ENCODE measurements around the gene PHKA1. TPM values are rescaled to one million over a fixed set of nuclear protein-coding genes. Genes with fewer than 3 reads are reported as not detected.

The PHKA1 gene
- total RNA-seq, 2 donors from 2014 or later = 5.9 to 9.3 TPM

GRCh38 chrX:72532366-72532765 is 181.7 kb downstream of the PHKA1 start:
- no peaks in the 10 kb centered on the region for H3K9me3 ChIP-seq
- no peak overlapping the region for H3K4me3 ChIP-seq

More at GRCh38 chrX:72532366-72532765, 181.7 kb downstream of the PHKA1 start:
- no peak overlapping the region for H3K27ac ChIP-seq
- TF ChIP-seq CTCF (IDR thresholded peaks at IDR 0.05) = no peak
- H3K36me3 ChIP-seq = no peaks in the 10 kb centered on the region
- no peaks in the 10 kb centered on the region for H3K4me1 ChIP-seq
- no peak for DNase-seq (ENCODE audit: low spot score)
- no peaks in the 10 kb centered on the region for H3K27me3 ChIP-seq

Other genes with a start within 250 kb of the PHKA1 start
- 10 to 100 TPM; 12.0 to 13.0 TPM for gene HDAC8, start 141.5 kb downstream of the PHKA1 start, total RNA-seq
- not detected for gene DMRTC1B, start 62.6 kb upstream of the PHKA1 start, total RNA-seq
- not detected for gene FAM236B, start 68.4 kb upstream of the PHKA1 start, total RNA-seq
- not detected for gene FAM236D, start 93.9 kb upstream of the PHKA1 start, total RNA-seq
- not detected for gene FAM236C, start 198.3 kb upstream of the PHKA1 start, total RNA-seq
- gene FAM236A, start 223.9 kb upstream of the PHKA1 start, total RNA-seq = not detected
- not detected for gene DMRTC1, start 229.5 kb upstream of the PHKA1 start, total RNA-seq

Measured in right atrium auricular region (tissue), 2 donors.